NT2/D1 (cell line): Measurements from ENCODE around the gene MIB1.

Source experiments
- YY1 ChIP-seq: IDR thresholded peaks from 2 replicates; pipeline ENCODE4 v1.6.1; 2011; ENCODE audit not compliant: insufficient read length, insufficient read depth
- ZNF274 ChIP-seq: IDR thresholded peaks from 2 replicates; pipeline ENCODE4 v1.6.1; 2011; ENCODE audit warnings: mild to moderate bottlenecking, low read depth, low read length

GRCh38 chr18:21747764-21748693, 7.4 kb downstream of the MIB1 start:
- TF ChIP-seq YY1 (no peak), ZNF274 (no peak)
